ENCODE data around the gene NHLRC4.

DNA sequence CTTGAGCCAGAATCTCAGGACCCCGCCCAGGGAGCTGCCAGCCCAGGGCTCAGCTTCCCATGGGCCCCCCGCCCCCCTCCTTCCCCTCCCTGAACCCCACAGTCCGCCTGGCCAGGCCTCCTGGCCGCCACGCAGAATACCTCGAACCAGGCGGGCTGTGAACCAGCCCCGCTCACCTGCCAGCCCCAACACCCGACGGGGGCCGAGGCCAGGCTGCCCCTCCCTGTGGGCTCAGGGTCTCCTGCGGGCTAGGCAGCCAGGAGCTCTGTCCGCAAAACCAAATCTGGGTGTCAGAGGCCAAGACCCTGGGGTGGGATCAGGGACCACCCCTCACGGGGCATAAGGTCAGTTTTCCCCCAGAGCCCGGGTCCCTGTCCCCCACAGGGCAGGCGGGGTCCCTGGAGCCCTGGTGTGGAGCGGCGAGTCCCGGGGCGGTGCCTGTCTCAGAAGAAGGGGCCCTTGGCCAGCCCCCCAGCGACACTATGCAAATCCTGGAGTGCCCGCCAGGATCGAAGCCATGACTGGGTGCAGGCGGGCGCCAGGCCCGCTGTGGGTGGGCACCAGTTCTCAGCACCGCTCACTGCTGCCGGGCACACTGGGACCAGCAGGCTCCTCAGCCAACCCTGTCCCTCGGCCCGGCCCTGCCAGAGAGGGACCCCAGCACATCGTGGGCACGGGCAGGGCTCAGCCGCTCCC, 13.1 kb upstream of the NHLRC4 start:
- TF ChIP-seq ZNF274 (IDR thresholded peaks at IDR 0.05; ENCODE audit: low read depth, low read length) (no peak), SUZ12 (IDR thresholded peaks at IDR 0.05; ENCODE audit: extremely low read depth, insufficient read depth, insufficient read length) (no peak)
